H9 (cell line): ENCODE data around the gene EPHA1. TPM values are rescaled to one million over a fixed set of nuclear protein-coding genes. Genes with fewer than 3 reads are reported as not detected.

ENCODE experiments used
- DNase-seq: peaks from one replicate; pipeline ENCODE4 v3.0.0-alpha.2; 2017
- H2AFZ ChIP-seq: one replicate; pipeline ENCODE4 v1.6.1; 2013; ENCODE audit warnings: mild to moderate bottlenecking, low read length, control low read depth, moderate library complexity
- H2AK5ac ChIP-seq: 2 replicates; pipeline ENCODE4 v1.6.1; 2013; ENCODE audit warnings: low read length, control low read depth, mixed read lengths; ENCODE audit not compliant: insufficient read length
- H2BK120ac ChIP-seq: one replicate; pipeline ENCODE4 v1.6.1; 2013; ENCODE audit warnings: low read depth, mild to moderate bottlenecking, low read length, control low read depth, inconsistent platforms; ENCODE audit not compliant: poor library complexity, severe bottlenecking
- H2BK12ac ChIP-seq: 2 replicates; pipeline ENCODE4 v1.6.1; 2013; ENCODE audit warnings: low read length, control low read depth, mixed read lengths, low read depth; ENCODE audit not compliant: insufficient read length
- H2BK15ac ChIP-seq: 2 replicates; pipeline ENCODE4 v1.6.1; 2013; ENCODE audit warnings: low read depth, low read length, control low read depth
- H2BK20ac ChIP-seq: one replicate; pipeline ENCODE4 v1.6.1; 2013; ENCODE audit warnings: low read depth, mild to moderate bottlenecking, low read length, control low read depth, inconsistent platforms; ENCODE audit not compliant: poor library complexity, severe bottlenecking
- H2BK5ac ChIP-seq: 2 replicates; pipeline ENCODE4 v1.6.1; 2013; ENCODE audit warnings: low read length, control low read depth, mixed read lengths; ENCODE audit not compliant: insufficient read length
- H3K14ac ChIP-seq: 2 replicates; pipeline ENCODE4 v1.6.1; 2013; ENCODE audit warnings: low read length, control low read depth; ENCODE audit not compliant: insufficient read depth
- H3K18ac ChIP-seq: 2 replicates; pipeline ENCODE4 v1.6.1; 2013; ENCODE audit warnings: low read depth, mild to moderate bottlenecking, mixed read lengths, low read length, control low read depth; ENCODE audit not compliant: insufficient read length
- H3K23ac ChIP-seq: 2 replicates; pipeline ENCODE4 v1.6.1; 2013; ENCODE audit warnings: low read length, control low read depth, mixed read lengths, low read depth; ENCODE audit not compliant: insufficient read length
- H3K23me2 ChIP-seq: 2 replicates; pipeline ENCODE4 v1.6.1; 2013; ENCODE audit warnings: low read depth, mild to moderate bottlenecking, mixed read lengths, low read length, control low read depth; ENCODE audit not compliant: insufficient read length, poor library complexity, severe bottlenecking
- H3K27ac ChIP-seq: 2 replicates; pipeline ENCODE4 v1.5.1; 2013; ENCODE audit warnings: low read length, control low read depth, mixed read lengths, low read depth; ENCODE audit not compliant: insufficient read length
- H3K27me3 ChIP-seq: 2 replicates; pipeline ENCODE4 v1.6.1; 2013; ENCODE audit warnings: low read length, control low read depth, inconsistent platforms; ENCODE audit not compliant: insufficient read depth
- H3K4ac ChIP-seq: 2 replicates; pipeline ENCODE4 v1.6.1; 2013; ENCODE audit warnings: low read depth, mild to moderate bottlenecking, control low read depth, inconsistent platforms, low read length, moderate library complexity
- H3K4me1 ChIP-seq: 2 replicates; pipeline ENCODE4 v1.6.1; 2013; ENCODE audit warnings: low read length, control low read depth, inconsistent platforms; ENCODE audit not compliant: insufficient read depth
- H3K4me2 ChIP-seq: 2 replicates; pipeline ENCODE4 v1.6.1; 2013; ENCODE audit warnings: low read length, control low read depth, mixed read lengths; ENCODE audit not compliant: insufficient read length, insufficient read depth
- H3K56ac ChIP-seq: 2 replicates; pipeline ENCODE4 v1.6.1; 2013; ENCODE audit warnings: low read depth, mild to moderate bottlenecking, mixed read lengths, low read length, control low read depth; ENCODE audit not compliant: insufficient read length
- H3K79me1 ChIP-seq: 2 replicates; pipeline ENCODE4 v1.6.1; 2013; ENCODE audit warnings: low read depth, mild to moderate bottlenecking, moderate library complexity, low read length, control low read depth, inconsistent platforms; ENCODE audit not compliant: insufficient read depth, poor library complexity, severe bottlenecking
- H3K79me2 ChIP-seq: 2 replicates; pipeline ENCODE4 v1.6.1; 2013; ENCODE audit warnings: low read length, control low read depth, inconsistent platforms; ENCODE audit not compliant: insufficient read depth
- H3K9ac ChIP-seq: 2 replicates; pipeline ENCODE4 v1.6.1; 2013; ENCODE audit warnings: low read length, control low read depth, mixed read lengths; ENCODE audit not compliant: insufficient read length; ENCODE audit errors: extremely low read depth
- H3K9me3 ChIP-seq: one replicate; pipeline ENCODE4 v1.6.1; 2013; ENCODE audit warnings: low read depth, low read length, inconsistent platforms; ENCODE audit not compliant: control insufficient read depth
- H3T11ph ChIP-seq: one replicate; pipeline ENCODE4 v1.6.1; 2013; ENCODE audit warnings: mild to moderate bottlenecking, low read length, control low read depth, inconsistent platforms
- H4K20me1 ChIP-seq: one replicate; pipeline ENCODE4 v1.6.1; 2013; ENCODE audit not compliant: control insufficient read depth, insufficient read length, insufficient read depth
- H4K5ac ChIP-seq: 2 replicates; pipeline ENCODE4 v1.6.1; 2013; ENCODE audit warnings: low read depth, mild to moderate bottlenecking, mixed read lengths, low read length, control low read depth; ENCODE audit not compliant: insufficient read length
- H4K8ac ChIP-seq: replicated peaks from 2 replicates; pipeline ENCODE4 v1.6.1; 2013; ENCODE audit warnings: low read length, control low read depth, mixed read lengths, low read depth; ENCODE audit not compliant: insufficient read length
- H4K91ac ChIP-seq: 2 replicates; pipeline ENCODE4 v1.6.1; 2013; ENCODE audit warnings: low read depth, mild to moderate bottlenecking, moderate library complexity, mixed read lengths, low read length, control low read depth; ENCODE audit not compliant: insufficient read length
- H3K27ac Mint-ChIP-seq, 3 experiments: 2 replicates in 2 of 3; 3 replicates in 1 of 3; pipeline ENCODE4 v1.8.0; 2020 to 2021; ENCODE audit warnings: mixed read lengths in 3 of 3, mild to moderate bottlenecking in 1 of 3, moderate library complexity in 1 of 3
- H3K27me3 Mint-ChIP-seq: 2 replicates; pipeline ENCODE4 v1.8.0; 2021; ENCODE audit warnings: low read depth, mild to moderate bottlenecking, moderate library complexity, mixed read lengths
- H3K36me3 Mint-ChIP-seq, 3 experiments: 2 replicates in 2 of 3; 3 replicates in 1 of 3; pipeline ENCODE4 v1.8.0; 2020 to 2021; ENCODE audit warnings: low read depth in 3 of 3, mixed read lengths in 3 of 3; ENCODE audit not compliant: insufficient read depth in 1 of 3
- H3K4me1 Mint-ChIP-seq, 2 experiments: 2 replicates each; pipeline ENCODE4 v1.8.0; 2020; ENCODE audit warnings: mixed read lengths in 2 of 2
- H3K4me3 Mint-ChIP-seq, 2 experiments: 2 replicates in 1 of 2; 3 replicates in 1 of 2; pipeline ENCODE4 v1.8.0; 2020 to 2021; ENCODE audit warnings: mild to moderate bottlenecking in 2 of 2, mixed read lengths in 2 of 2, moderate library complexity in 1 of 2
- H3K9me3 Mint-ChIP-seq, 2 experiments: 2 replicates in 1 of 2; 3 replicates in 1 of 2; pipeline ENCODE4 v1.8.0; 2020; ENCODE audit warnings: mild to moderate bottlenecking in 2 of 2, mixed read lengths in 2 of 2, moderate library complexity in 1 of 2
- CTCF ChIP-seq: fragments of 200-600 bp; sonication (generic); conservative IDR thresholded peaks from 3 replicates; pipeline ENCODE4 v1.8.0; 2021; ENCODE audit warnings: antibody characterized with exemption, mild to moderate bottlenecking
- WGBS: extraction: QIAGEN DNeasy Blood & Tissue Kit; methylation state at CpG from one replicate; pipeline ENCODE4 v1.1.7; 2013; ENCODE audit warnings: missing lambda C conversion rate, low lambda C conversion rate, mixed read lengths; ENCODE audit not compliant: insufficient read length; ENCODE audit errors: extremely low coverage; 5-methylcytosine and 5-hydroxymethylcytosine counted together
- total RNA-seq: library from RNA; stranded (reverse); gene quantifications from 2 replicates; pipeline ENCODE4 v1.2.1, GENCODE V29; 2021

The EPHA1 gene
- total RNA-seq, 1 experiment from 2014 or later, result 109 TPM

- Histone ChIP-seq H3K56ac (no peak overlapping the region), H3T11ph (no peak overlapping the region), H3K27me3 (no peaks in the 10 kb centered on the region), H2BK20ac (no peak overlapping the region), H3K4ac (no peak overlapping the region), H3K9ac (no peak overlapping the region), H3K79me2 (no peaks in the 10 kb centered on the region), H3K4me2 (no peak overlapping the region), H3K14ac (no peak overlapping the region), H3K18ac (no peak overlapping the region), H2AK5ac (no peak overlapping the region), H3K23me2 (no peaks in the 10 kb centered on the region), H2BK12ac (no peak overlapping the region), H4K8ac (no peak overlapping the region), H3K27ac (no peak overlapping the region), H2BK15ac (no peak overlapping the region), H2AFZ (no peak overlapping the region), H4K20me1 (no peaks in the 10 kb centered on the region), H3K79me1 (no peaks in the 10 kb centered on the region), H2BK5ac (no peak overlapping the region), H3K4me1 (no peaks in the 10 kb centered on the region), H3K23ac (no peak overlapping the region), H3K9me3 (no peaks in the 10 kb centered on the region), H4K91ac (no peak overlapping the region), H2BK120ac (no peak overlapping the region), H4K5ac (no peak overlapping the region)
- Mint-ChIP-seq H3K9me3 (peaks cover 0 to 3% of the 10 kb centered on the region in 2 experiments; a peak in 1 of 5 replicates), H3K36me3 (no peaks in the 10 kb centered on the region; a peak in 1 of 7 replicates), H3K4me3 (no peak overlapping the region), H3K4me1 (no peaks in the 10 kb centered on the region), H3K27me3 (no peaks in the 10 kb centered on the region), H3K27ac (no peak overlapping the region)
- WGBS, result no CpG with 5 or more reads among the region's 10 CpGs
- no peak for DNase-seq
- no peak for TF ChIP-seq CTCF
Measured at GRCh38 chr7:143429770-143430698, 21.4 kb upstream of the EPHA1 start.
